ENCODE results near the gene SORBS2.

Gene SORBS2

GRCh38 chr4:185566972-185567371 is 245.0 kb downstream of the SORBS2 start:
- TF ChIP-seq ISL1 (CRISPR knock-in tag; IDR thresholded peaks at IDR 0.05) (no peak), ZFP3 (CRISPR knock-in tag; IDR thresholded peaks at IDR 0.05) (no peak), OSR1 (CRISPR knock-in tag; IDR thresholded peaks at IDR 0.05) (no peak), ZC3H10 (CRISPR knock-in tag; IDR thresholded peaks at IDR 0.05) (no peak), CSRNP3 (CRISPR knock-in tag; IDR thresholded peaks at IDR 0.05) (no peak), TOX (CRISPR knock-in tag; IDR thresholded peaks at IDR 0.05; ENCODE audit: borderline replicate concordance) (no peak), POU6F1 (CRISPR knock-in tag; IDR thresholded peaks at IDR 0.05; ENCODE audit: borderline replicate concordance, low read depth) (no peak)
- peak; percentile 51 for ATAC-seq

GRCh38 chr4:185566425-185566824 is 245.6 kb downstream of the SORBS2 start:
- ATAC-seq = no peak
- no peak for TF ChIP-seq ZC3H10 (CRISPR knock-in tag; IDR thresholded peaks at IDR 0.05)
- no peak for TF ChIP-seq CSDC2 (CRISPR knock-in tag; IDR thresholded peaks at IDR 0.05)
- TF ChIP-seq CSRNP3 (CRISPR knock-in tag; IDR thresholded peaks at IDR 0.05) = no peak
- no peak for TF ChIP-seq TSHZ2 (CRISPR knock-in tag; IDR thresholded peaks at IDR 0.05)
- no peak for TF ChIP-seq POU6F1 (CRISPR knock-in tag; IDR thresholded peaks at IDR 0.05; ENCODE audit: borderline replicate concordance, low read depth)
- TF ChIP-seq BACH2 (CRISPR knock-in tag; IDR thresholded peaks at IDR 0.05; ENCODE audit: borderline replicate concordance) = no peak
- no peak for TF ChIP-seq ZNF8 (CRISPR knock-in tag; IDR thresholded peaks at IDR 0.05)
- no peak for TF ChIP-seq ZFP30 (CRISPR knock-in tag; IDR thresholded peaks at IDR 0.05)
- no peak for TF ChIP-seq TCF4 (CRISPR knock-in tag; IDR thresholded peaks at IDR 0.05; ENCODE audit: borderline replicate concordance)
- no peak for TF ChIP-seq GLIS3 (CRISPR knock-in tag; IDR thresholded peaks at IDR 0.05)
- no peak for TF ChIP-seq CREB5 (CRISPR knock-in tag; IDR thresholded peaks at IDR 0.05; ENCODE audit: low read depth)
- TF ChIP-seq RARB (CRISPR knock-in tag; IDR thresholded peaks at IDR 0.05) = no peak
- no peak for TF ChIP-seq ARNTL (CRISPR knock-in tag; IDR thresholded peaks at IDR 0.05; ENCODE audit: borderline replicate concordance, low read depth)

- no peak for TF ChIP-seq ZFP30 (CRISPR knock-in tag; IDR thresholded peaks at IDR 0.05)
- ATAC-seq = no peak
These were observed 246.3 kb downstream of the SORBS2 start for GRCh38 chr4:185565696-185566095.

GRCh38 chr4:185564349-185564748 is 247.6 kb downstream of the SORBS2 start:
- ATAC-seq = no peak
- TF ChIP-seq CSDC2 (CRISPR knock-in tag; IDR thresholded peaks at IDR 0.05) (no peak), POU6F1 (CRISPR knock-in tag; IDR thresholded peaks at IDR 0.05; ENCODE audit: borderline replicate concordance, low read depth) (no peak), ARNTL (CRISPR knock-in tag; IDR thresholded peaks at IDR 0.05; ENCODE audit: borderline replicate concordance, low read depth) (no peak), RARB (CRISPR knock-in tag; IDR thresholded peaks at IDR 0.05) (no peak), ZNF565 (CRISPR knock-in tag; conservative IDR thresholded peaks at IDR 0.05; ENCODE audit: low read depth) (no peak), CREB5 (CRISPR knock-in tag; IDR thresholded peaks at IDR 0.05; ENCODE audit: low read depth) (no peak), CSRNP3 (CRISPR knock-in tag; IDR thresholded peaks at IDR 0.05) (no peak), BACH2 (CRISPR knock-in tag; IDR thresholded peaks at IDR 0.05; ENCODE audit: borderline replicate concordance) (no peak)

All from SK-N-SH treated with all-trans-retinoic acid at 6 μM for 48 hours (cell line).